ENCODE measurements around the gene FARP1. TPM values are rescaled to one million over a fixed set of nuclear protein-coding genes. Genes with fewer than 3 reads are reported as not detected.

The FARP1 gene
- total RNA-seq, 1 donor from 2014 or later, result 110 TPM

- H3K4me1 ChIP-seq, result peaks cover 46% of the 10 kb centered on the region
Measured at GRCh38 chr13:98475522-98475921, 332.6 kb downstream of the FARP1 start.

GRCh38 chr13:98476106-98476505 lies 333.2 kb downstream of the FARP1 start:
- H3K4me3 ChIP-seq, result no peak overlapping the region
- intact Hi-C loops (cut with DNase I), result loop anchor here (10.0 kb wide), 1 partner anchor 99 kb away; the partner anchor contains the start of gene STK24
- H3K9me3 ChIP-seq, result no peaks in the 10 kb centered on the region
- no peak for TF ChIP-seq CTCF (IDR thresholded peaks at IDR 0.05)
- peaks cover 34% of the 10 kb centered on the region for H3K36me3 ChIP-seq
- H3K27me3 ChIP-seq (ENCODE audit: low read depth), result no peaks in the 10 kb centered on the region
- peak overlapping the region; percentile 60 for H3K27ac ChIP-seq
- peaks cover 50% of the 10 kb centered on the region for H3K4me1 ChIP-seq
- DNase-seq, result no peak
- ATAC-seq, result peak in 1 of 2 donors; percentile 2

More at GRCh38 chr13:98475522-98475921, 332.6 kb downstream of the FARP1 start:
- Histone ChIP-seq H3K36me3 (peaks cover 38% of the 10 kb centered on the region), H3K9me3 (no peaks in the 10 kb centered on the region), H3K27me3 (ENCODE audit: low read depth) (no peaks in the 10 kb centered on the region), H3K4me3 (no peak overlapping the region), H3K27ac (peak overlapping the region; percentile 60)
- peak; percentile 75 for DNase-seq
- no peak for TF ChIP-seq CTCF (IDR thresholded peaks at IDR 0.05)
- ATAC-seq, result peak; percentile 48 to 63
- intact Hi-C loops (cut with DNase I), result loop anchor here (10.0 kb wide), 1 partner anchor 99 kb away; the partner anchor contains the start of gene STK24

- H3K4me3 ChIP-seq, result no peak overlapping the region
- no peak for TF ChIP-seq CTCF (IDR thresholded peaks at IDR 0.05)
- H3K36me3 ChIP-seq, result peaks cover 34% of the 10 kb centered on the region
- no peaks in the 10 kb centered on the region for H3K9me3 ChIP-seq
- H3K27me3 ChIP-seq (ENCODE audit: low read depth), result no peaks in the 10 kb centered on the region
- peak overlapping the region; percentile 60 for H3K27ac ChIP-seq
- ATAC-seq (peak; percentile 80 to 90), DNase-seq (peak; percentile 71)
- H3K4me1 ChIP-seq, result peaks cover 54% of the 10 kb centered on the region
- intact Hi-C loops (cut with DNase I), result loop anchor here (10.0 kb wide), 1 partner anchor 98 kb away; the partner anchor contains the start of gene STK24
Measured at GRCh38 chr13:98476538-98476966, 333.7 kb downstream of the FARP1 start.

GRCh38 chr13:98478189-98479129 lies 335.6 kb downstream of the FARP1 start:
- peaks cover 23% of the 10 kb centered on the region for H3K36me3 ChIP-seq
- no peak for ATAC-seq
- H3K27ac ChIP-seq, result no peak overlapping the region
- no peaks in the 10 kb centered on the region for H3K9me3 ChIP-seq
- no peaks in the 10 kb centered on the region for H3K27me3 ChIP-seq (ENCODE audit: low read depth)
- intact Hi-C loops (cut with DNase I), result loop anchor here (10.0 kb wide), 1 partner anchor 96 kb away; the partner anchor contains the start of gene STK24
- DNase-seq, result no peak
- TF ChIP-seq CTCF (IDR thresholded peaks at IDR 0.05), result no peak
- peaks cover 70% of the 10 kb centered on the region for H3K4me1 ChIP-seq
- no peak overlapping the region for H3K4me3 ChIP-seq

- H3K36me3 ChIP-seq, result peaks cover 12% of the 10 kb centered on the region
Measured at GRCh38 chr13:98479496-98480003, 336.7 kb downstream of the FARP1 start.

More at GRCh38 chr13:98479496-98480003, 336.7 kb downstream of the FARP1 start:
- H3K27ac ChIP-seq, result no peak overlapping the region
- ATAC-seq (no peak), DNase-seq (no peak)
- TF ChIP-seq CTCF (IDR thresholded peaks at IDR 0.05), result no peak
- H3K9me3 ChIP-seq, result no peaks in the 10 kb centered on the region
- intact Hi-C loops (cut with DNase I), result loop anchor here (10.0 kb wide), 1 partner anchor 95 kb away; the partner anchor contains the start of gene STK24
- H3K27me3 ChIP-seq (ENCODE audit: low read depth), result no peaks in the 10 kb centered on the region
- no peak overlapping the region for H3K4me3 ChIP-seq
- H3K4me1 ChIP-seq, result peaks cover 81% of the 10 kb centered on the region

Data from lower lobe of right lung (tissue), 2 donors.